Measurements from ENCODE around the gene APOBEC3C.
"Not testable (repeated sequence)": the region's sequence is repeated elsewhere in the genome, so short reads cannot be mapped to it uniquely, and the experiment has no call there.

Gene APOBEC3C

DNA sequence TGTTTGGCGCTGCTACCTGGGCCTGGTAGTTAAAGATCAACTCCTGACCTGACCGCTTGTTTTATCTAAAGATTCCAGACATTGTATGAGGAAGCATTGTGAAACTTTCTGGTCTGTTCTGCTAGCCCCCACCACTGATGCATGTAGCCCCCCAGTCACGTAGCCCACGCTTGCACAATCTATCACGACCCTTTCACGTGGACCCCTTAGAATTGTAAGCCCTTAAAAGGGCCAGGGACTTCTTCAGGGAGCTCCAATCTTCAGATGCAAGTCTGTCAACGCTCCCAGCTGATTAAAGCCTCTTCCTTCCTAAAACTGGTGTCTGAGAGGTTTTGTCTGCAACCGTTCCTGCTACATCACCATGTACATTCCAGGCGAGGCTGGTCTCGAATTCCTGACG, 41.6 kb downstream of the APOBEC3C start:
- Histone ChIP-seq H3K4me3 (ENCODE audit: insufficient read depth, low read length, poor library complexity, severe bottlenecking) (no peak overlapping the region), H3K27me3 (ENCODE audit: low read length) (no peaks in the 10 kb centered on the region), H3K9ac (ENCODE audit: low read length) (no peak overlapping the region), H3K36me3 (ENCODE audit: low read length) (no peaks in the 10 kb centered on the region), H3K9me3 (ENCODE audit: insufficient read depth, low read length) (no peaks in the 10 kb centered on the region), H2AFZ (ENCODE audit: low read depth, low read length, severe bottlenecking) (no peak overlapping the region), H3F3A (ENCODE audit: insufficient read depth) (no peaks in the 10 kb centered on the region; the same call in 1 of the 2 replicates), H3K4me2 (ENCODE audit: low read depth, low read length, poor library complexity, severe bottlenecking) (no peak overlapping the region), H3K79me2 (ENCODE audit: insufficient read depth, low read length) (no peaks in the 10 kb centered on the region), H3K9me2 (replicated peaks; ENCODE audit: insufficient read depth, low read length) (no peaks in the 10 kb centered on the region), H4K20me1 (ENCODE audit: low read depth, low read length) (no peaks in the 10 kb centered on the region), H3K27ac (ENCODE audit: low read depth, low read length) (no peak overlapping the region)
- TF ChIP-seq EZH2phosphoT487 (conservative IDR thresholded peaks at IDR 0.05; ENCODE audit: low read length) (no peak), CTCF (IDR thresholded peaks at IDR 0.05; ENCODE audit: insufficient read depth, low read length, poor library complexity, severe bottlenecking) (no peak)

GRCh38 chr22:39061290-39061689, 47.2 kb downstream of the APOBEC3C start:
- H3K79me2 ChIP-seq (ENCODE audit: insufficient read depth, low read length); H3K4me2 ChIP-seq (ENCODE audit: low read depth, low read length, poor library complexity, severe bottlenecking); H3K27me3 ChIP-seq (ENCODE audit: low read length); H3K9me3 ChIP-seq (ENCODE audit: insufficient read depth, low read length); H3K36me3 ChIP-seq (ENCODE audit: low read length); H3K4me3 ChIP-seq (ENCODE audit: insufficient read depth, low read length, poor library complexity, severe bottlenecking); H3K9me2 ChIP-seq (replicated peaks; ENCODE audit: insufficient read depth, low read length); H4K20me1 ChIP-seq (ENCODE audit: low read depth, low read length); H2AFZ ChIP-seq (ENCODE audit: low read depth, low read length, severe bottlenecking): not testable (repeated sequence)
- peak overlapping the region; percentile 21; the same call in 1 of the 2 replicates for H3K9ac ChIP-seq (ENCODE audit: low read length)
- H3F3A ChIP-seq (ENCODE audit: insufficient read depth), result peaks cover 24% of the 10 kb centered on the region
- 0 out of 2 replicates have a peak overlapping the region, but pooled peaks have one; percentile 26 for H3K27ac ChIP-seq (ENCODE audit: low read depth, low read length)

DNA sequence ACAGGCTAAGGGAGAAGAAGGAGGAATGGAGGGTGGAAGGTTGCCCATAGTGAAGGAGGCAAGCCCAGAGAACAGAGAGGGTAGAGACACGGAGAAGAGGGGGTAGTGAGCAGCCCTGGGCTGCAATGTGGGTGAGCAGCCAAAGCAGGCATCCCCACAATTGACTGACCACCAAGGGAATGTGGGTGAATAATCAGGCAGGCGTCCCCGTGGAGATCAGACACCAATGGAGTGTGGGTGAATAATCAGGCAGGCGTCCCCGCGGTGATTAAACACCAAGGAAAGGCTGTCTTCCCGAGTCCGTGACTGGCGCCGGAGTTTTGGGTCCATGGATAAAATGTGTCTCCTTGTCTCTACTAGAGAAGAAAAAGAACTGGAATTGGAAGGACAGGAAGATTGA, 47.9 kb downstream of the APOBEC3C start:
- H3K9me3 ChIP-seq (ENCODE audit: insufficient read depth, low read length); H3K4me3 ChIP-seq (ENCODE audit: insufficient read depth, low read length, poor library complexity, severe bottlenecking); H3K9ac ChIP-seq (ENCODE audit: low read length); H4K20me1 ChIP-seq (ENCODE audit: low read depth, low read length); H3K27me3 ChIP-seq (ENCODE audit: low read length); H3K36me3 ChIP-seq (ENCODE audit: low read length); H3K79me2 ChIP-seq (ENCODE audit: insufficient read depth, low read length); H3K9me2 ChIP-seq (replicated peaks; ENCODE audit: insufficient read depth, low read length); H3K4me2 ChIP-seq (ENCODE audit: low read depth, low read length, poor library complexity, severe bottlenecking); H2AFZ ChIP-seq (ENCODE audit: low read depth, low read length, severe bottlenecking): not testable (repeated sequence)
- H3F3A ChIP-seq (ENCODE audit: insufficient read depth), result peaks cover 31% of the 10 kb centered on the region
- 0 out of 2 replicates have a peak overlapping the region, but pooled peaks have one; percentile 26 for H3K27ac ChIP-seq (ENCODE audit: low read depth, low read length)

DNA sequence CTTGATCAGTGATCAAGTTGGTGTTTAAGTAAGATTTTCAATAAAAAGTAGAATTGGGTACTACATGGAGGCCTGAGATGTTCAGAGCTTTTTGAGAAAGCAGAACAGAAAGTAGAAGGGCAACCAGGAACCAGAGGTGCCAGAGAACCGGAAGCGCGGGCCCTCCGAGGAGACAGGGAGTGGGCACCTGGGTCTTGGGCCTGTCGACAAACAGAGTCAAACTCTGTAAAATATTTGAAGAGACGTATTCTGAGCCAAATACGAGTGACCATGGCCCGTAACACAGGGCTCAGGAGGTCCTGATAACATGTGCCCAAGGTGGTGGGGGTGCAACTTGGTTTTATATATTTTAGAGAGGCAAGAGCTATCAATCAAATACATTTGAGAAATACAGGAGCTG, 49.8 kb downstream of the APOBEC3C start:
- not testable (repeated sequence) for H3K4me3 ChIP-seq (ENCODE audit: insufficient read depth, low read length, poor library complexity, severe bottlenecking); H4K20me1 ChIP-seq (ENCODE audit: low read depth, low read length); H3K9me3 ChIP-seq (ENCODE audit: insufficient read depth, low read length); H3K36me3 ChIP-seq (ENCODE audit: low read length); H3K27me3 ChIP-seq (ENCODE audit: low read length); H3K9me2 ChIP-seq (replicated peaks; ENCODE audit: insufficient read depth, low read length); H2AFZ ChIP-seq (ENCODE audit: low read depth, low read length, severe bottlenecking)
- H3K27ac ChIP-seq (ENCODE audit: low read depth, low read length), result peak overlapping the region; percentile 99
- peaks cover 50% of the 10 kb centered on the region for H3F3A ChIP-seq (ENCODE audit: insufficient read depth)
- peaks cover 19% of the 10 kb centered on the region for H3K79me2 ChIP-seq (ENCODE audit: insufficient read depth, low read length)
- H3K4me2 ChIP-seq (ENCODE audit: low read depth, low read length, poor library complexity, severe bottlenecking), result peak overlapping the region; percentile 32
- H3K9ac ChIP-seq (ENCODE audit: low read length), result peak overlapping the region; percentile 36

GRCh38 chr22:39066442-39067276, 52.6 kb downstream of the APOBEC3C start:
- peak overlapping the region; percentile 53 for H3K4me3 ChIP-seq (ENCODE audit: insufficient read depth, low read length, poor library complexity, severe bottlenecking)
- H3K79me2 ChIP-seq (ENCODE audit: insufficient read depth, low read length), result peaks cover 19% of the 10 kb centered on the region
- peaks cover 77% of the 10 kb centered on the region for H3F3A ChIP-seq (ENCODE audit: insufficient read depth)
- not testable (repeated sequence) for H3K9me3 ChIP-seq (ENCODE audit: insufficient read depth, low read length); H3K9me2 ChIP-seq (replicated peaks; ENCODE audit: insufficient read depth, low read length); H4K20me1 ChIP-seq (ENCODE audit: low read depth, low read length); H2AFZ ChIP-seq (ENCODE audit: low read depth, low read length, severe bottlenecking); H3K36me3 ChIP-seq (ENCODE audit: low read length); H3K27me3 ChIP-seq (ENCODE audit: low read length)
- peak overlapping the region; percentile 99 for H3K27ac ChIP-seq (ENCODE audit: low read depth, low read length)
- H3K9ac ChIP-seq (ENCODE audit: low read length), result peak overlapping the region; percentile 74
- peak overlapping the region; percentile 79 for H3K4me2 ChIP-seq (ENCODE audit: low read depth, low read length, poor library complexity, severe bottlenecking)
